HEK293 (cell line): ENCODE measurements around the gene USP21.

Experiments used
- CTCF ChIP-seq: fragments of 450-650 bp; formaldehyde crosslinking; IDR thresholded peaks from 2 replicates; pipeline ENCODE4 v1.5.1; 2016; ENCODE audit warnings: missing biosample characterization, missing genetic modification characterization
- KLF10 ChIP-seq: fragments of 450-650 bp; IDR thresholded peaks from 2 replicates; pipeline ENCODE4 v1.5.1; 2018; ENCODE audit warnings: missing biosample characterization, mild to moderate bottlenecking, missing genetic modification characterization
- RBAK ChIP-seq: fragments of 450-650 bp; formaldehyde crosslinking; IDR thresholded peaks from 2 replicates; pipeline ENCODE4 v1.5.1; 2016; ENCODE audit warnings: missing biosample characterization, missing genetic modification characterization
- YY1 ChIP-seq: fragments of 450-650 bp; formaldehyde crosslinking; IDR thresholded peaks from 2 replicates; pipeline ENCODE4 v1.5.1; 2018; ENCODE audit warnings: missing biosample characterization, missing genetic modification characterization
- ZBTB48 ChIP-seq: fragments of 450-650 bp; formaldehyde crosslinking; IDR thresholded peaks from 2 replicates; pipeline ENCODE4 v1.5.1; 2016; ENCODE audit warnings: missing biosample characterization, missing genetic modification characterization
- ZNF121 ChIP-seq: fragments of 450-650 bp; formaldehyde crosslinking; IDR thresholded peaks from 2 replicates; pipeline ENCODE4 v1.5.1; 2016; ENCODE audit warnings: missing biosample characterization, missing genetic modification characterization
- ZNF19 ChIP-seq: fragments of 450-650 bp; formaldehyde crosslinking; IDR thresholded peaks from 2 replicates; pipeline ENCODE4; 2016; ENCODE audit warnings: missing biosample characterization, missing genetic modification characterization, low read depth
- ZNF324 ChIP-seq: fragments of 450-650 bp; formaldehyde crosslinking; IDR thresholded peaks from 2 replicates; pipeline ENCODE4 v1.5.1; 2016; ENCODE audit warnings: missing biosample characterization, missing genetic modification characterization
- ZNF350 ChIP-seq: fragments of 450-650 bp; formaldehyde crosslinking; IDR thresholded peaks from 2 replicates; pipeline ENCODE4 v1.5.0; 2017; ENCODE audit warnings: missing biosample characterization, mild to moderate bottlenecking, missing genetic modification characterization
- ZNF585B ChIP-seq: fragments of 450-650 bp; formaldehyde crosslinking; IDR thresholded peaks from 2 replicates; pipeline ENCODE4 v1.5.1; 2016; ENCODE audit warnings: missing biosample characterization, missing genetic modification characterization
- TF ChIP-seq, protein P1 (sequence below): fragments of 450-650 bp; formaldehyde crosslinking; IDR thresholded peaks from 2 replicates; pipeline ENCODE4 v1.5.1; 2016; ENCODE audit warnings: missing biosample characterization, missing genetic modification characterization
- TF ChIP-seq, protein P2 (sequence below): fragments of 450-650 bp; formaldehyde crosslinking; IDR thresholded peaks from 2 replicates; pipeline ENCODE4 v1.5.1; 2017; ENCODE audit warnings: missing biosample characterization, missing genetic modification characterization

DNA sequence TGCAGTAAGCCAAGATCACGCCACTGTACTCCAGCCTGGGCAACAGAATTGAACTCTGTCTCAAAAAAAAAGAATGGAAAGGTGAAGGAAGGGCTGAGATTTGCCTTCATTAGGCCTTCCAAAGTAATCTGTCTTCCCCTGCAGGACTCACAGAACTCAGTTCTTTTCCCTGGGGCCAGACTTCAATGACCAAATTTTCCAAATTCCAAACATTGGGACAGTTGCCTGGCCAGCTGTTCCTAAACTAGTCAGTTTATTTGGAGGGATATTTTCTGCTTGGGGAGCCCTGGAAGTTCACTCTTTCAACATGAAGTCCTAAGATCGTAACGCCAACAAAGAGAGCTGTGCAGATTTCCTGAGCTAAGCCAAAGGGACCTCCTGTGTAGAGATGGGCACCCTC is 21.4 kb upstream of the USP21 start:
- TF ChIP-seq ZNF121 (tag by site-specific recombination): no peak
- no peak for TF ChIP-seq YY1 (tag by site-specific recombination)
- TF ChIP-seq, protein P1, sequence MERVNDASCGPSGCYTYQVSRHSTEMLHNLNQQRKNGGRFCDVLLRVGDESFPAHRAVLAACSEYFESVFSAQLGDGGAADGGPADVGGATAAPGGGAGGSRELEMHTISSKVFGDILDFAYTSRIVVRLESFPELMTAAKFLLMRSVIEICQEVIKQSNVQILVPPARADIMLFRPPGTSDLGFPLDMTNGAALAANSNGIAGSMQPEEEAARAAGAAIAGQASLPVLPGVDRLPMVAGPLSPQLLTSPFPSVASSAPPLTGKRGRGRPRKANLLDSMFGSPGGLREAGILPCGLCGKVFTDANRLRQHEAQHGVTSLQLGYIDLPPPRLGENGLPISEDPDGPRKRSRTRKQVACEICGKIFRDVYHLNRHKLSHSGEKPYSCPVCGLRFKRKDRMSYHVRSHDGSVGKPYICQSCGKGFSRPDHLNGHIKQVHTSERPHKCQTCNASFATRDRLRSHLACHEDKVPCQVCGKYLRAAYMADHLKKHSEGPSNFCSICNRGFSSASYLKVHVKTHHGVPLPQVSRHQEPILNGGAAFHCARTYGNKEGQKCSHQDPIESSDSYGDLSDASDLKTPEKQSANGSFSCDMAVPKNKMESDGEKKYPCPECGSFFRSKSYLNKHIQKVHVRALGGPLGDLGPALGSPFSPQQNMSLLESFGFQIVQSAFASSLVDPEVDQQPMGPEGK (tag by site-specific recombination): no peak
- TF ChIP-seq, protein P2, sequence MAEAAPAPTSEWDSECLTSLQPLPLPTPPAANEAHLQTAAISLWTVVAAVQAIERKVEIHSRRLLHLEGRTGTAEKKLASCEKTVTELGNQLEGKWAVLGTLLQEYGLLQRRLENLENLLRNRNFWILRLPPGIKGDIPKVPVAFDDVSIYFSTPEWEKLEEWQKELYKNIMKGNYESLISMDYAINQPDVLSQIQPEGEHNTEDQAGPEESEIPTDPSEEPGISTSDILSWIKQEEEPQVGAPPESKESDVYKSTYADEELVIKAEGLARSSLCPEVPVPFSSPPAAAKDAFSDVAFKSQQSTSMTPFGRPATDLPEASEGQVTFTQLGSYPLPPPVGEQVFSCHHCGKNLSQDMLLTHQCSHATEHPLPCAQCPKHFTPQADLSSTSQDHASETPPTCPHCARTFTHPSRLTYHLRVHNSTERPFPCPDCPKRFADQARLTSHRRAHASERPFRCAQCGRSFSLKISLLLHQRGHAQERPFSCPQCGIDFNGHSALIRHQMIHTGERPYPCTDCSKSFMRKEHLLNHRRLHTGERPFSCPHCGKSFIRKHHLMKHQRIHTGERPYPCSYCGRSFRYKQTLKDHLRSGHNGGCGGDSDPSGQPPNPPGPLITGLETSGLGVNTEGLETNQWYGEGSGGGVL (tag by site-specific recombination): no peak
- no peak for TF ChIP-seq ZNF324 (tag by site-specific recombination)
- no peak for TF ChIP-seq ZNF19 (tag by site-specific recombination)
- TF ChIP-seq CTCF (tag by site-specific recombination): no peak
- TF ChIP-seq ZNF350: no peak
- TF ChIP-seq KLF10 (tag by site-specific recombination): no peak
- no peak for TF ChIP-seq RBAK (tag by site-specific recombination)
- TF ChIP-seq ZNF585B: no peak
- no peak for TF ChIP-seq ZBTB48 (tag by site-specific recombination)
